Mesenchymal stem cell (in vitro differentiated cells and primary cell): Measurements from ENCODE around the gene KRTCAP2. TPM values are rescaled to one million over a fixed set of nuclear protein-coding genes. Genes with fewer than 3 reads are reported as not detected.

Experiments used
- DNase-seq: peaks from one replicate; pipeline ENCODE4 v3.0.0-alpha.2; 2013
- H2AFZ ChIP-seq: one replicate; pipeline ENCODE4 v1.6.1; 2013; ENCODE audit warnings: low read depth, mild to moderate bottlenecking, control low read depth, inconsistent platforms, low read length, moderate library complexity
- H2AK5ac ChIP-seq: 2 replicates; pipeline ENCODE4 v1.6.1; 2013; ENCODE audit warnings: low read length, moderate library complexity, mild to moderate bottlenecking, inconsistent platforms; ENCODE audit not compliant: severe bottlenecking
- H2BK120ac ChIP-seq: one replicate; pipeline ENCODE4 v1.6.1; 2013; ENCODE audit warnings: low read depth, mild to moderate bottlenecking, inconsistent platforms, low read length, moderate library complexity
- H2BK12ac ChIP-seq, 2 experiments: one replicate each; pipeline ENCODE4 v1.6.1; 2013; ENCODE audit warnings: inconsistent platforms in 2 of 2, low read length in 2 of 2, mild to moderate bottlenecking in 2 of 2, moderate library complexity in 2 of 2, control low read depth in 1 of 2
- H2BK15ac ChIP-seq: one replicate; pipeline ENCODE4 v1.6.1; 2013; ENCODE audit warnings: mild to moderate bottlenecking, low read depth, inconsistent platforms; ENCODE audit not compliant: poor library complexity, severe bottlenecking
- H2BK5ac ChIP-seq: 2 replicates; pipeline ENCODE4 v1.6.1; 2013; ENCODE audit warnings: low read depth, mild to moderate bottlenecking, low read length, control low read depth, inconsistent platforms; ENCODE audit not compliant: poor library complexity, severe bottlenecking
- H3K14ac ChIP-seq, 2 experiments: one replicate each; pipeline ENCODE4 v1.6.1; 2013; ENCODE audit warnings: inconsistent platforms in 2 of 2, low read length in 2 of 2, control low read depth in 1 of 2, mild to moderate bottlenecking in 1 of 2, moderate library complexity in 1 of 2
- H3K18ac ChIP-seq, 2 experiments: one replicate each; pipeline ENCODE4 v1.6.1; 2013; ENCODE audit warnings: inconsistent platforms in 2 of 2, low read length in 2 of 2, control low read depth in 1 of 2, low read depth in 1 of 2, mild to moderate bottlenecking in 1 of 2
- H3K23ac ChIP-seq, 2 experiments: one replicate each; pipeline ENCODE4 v1.6.1; 2013; ENCODE audit warnings: inconsistent platforms in 2 of 2, low read length in 2 of 2, mild to moderate bottlenecking in 2 of 2, moderate library complexity in 2 of 2, control low read depth in 1 of 2
- H3K27ac ChIP-seq: 2 replicates; pipeline ENCODE4 v1.5.1; 2013; ENCODE audit warnings: mild to moderate bottlenecking, moderate library complexity, low read length, control low read depth, inconsistent platforms; ENCODE audit not compliant: poor library complexity, severe bottlenecking
- H3K27me3 ChIP-seq, 2 experiments: 2 replicates each; pipeline versions ENCODE4 v1.6.1 to v1.7.0; 2013; ENCODE audit warnings: low read length in 2 of 2, mild to moderate bottlenecking in 2 of 2, moderate library complexity in 2 of 2, control low read depth in 1 of 2, inconsistent platforms in 1 of 2; ENCODE audit not compliant: control insufficient read depth in 1 of 2, insufficient read depth in 1 of 2
- H3K36me3 ChIP-seq, 2 experiments: 2 replicates each; pipeline versions ENCODE4 v1.6.1 to v1.7.0; 2013; ENCODE audit warnings: low read length in 2 of 2, control low read depth in 1 of 2, inconsistent platforms in 1 of 2, low read depth in 1 of 2, mild to moderate bottlenecking in 1 of 2; ENCODE audit not compliant: insufficient read depth in 2 of 2, control insufficient read depth in 1 of 2
- H3K4ac ChIP-seq, 2 experiments: one replicate each; pipeline ENCODE4 v1.6.1; 2013; ENCODE audit warnings: inconsistent platforms in 2 of 2, low read length in 2 of 2, mild to moderate bottlenecking in 2 of 2, moderate library complexity in 2 of 2, control low read depth in 1 of 2, low read depth in 1 of 2
- H3K4me1 ChIP-seq: 2 replicates; pipeline ENCODE4 v1.6.1; 2013; ENCODE audit warnings: low read depth, low read length, control low read depth; ENCODE audit not compliant: control insufficient read depth, insufficient read depth
- H3K4me2 ChIP-seq: 2 replicates; pipeline ENCODE4 v1.6.1; 2013; ENCODE audit warnings: low read length, mild to moderate bottlenecking, inconsistent platforms; ENCODE audit not compliant: poor library complexity, severe bottlenecking
- H3K4me3 ChIP-seq, 2 experiments: 2 replicates each; pipeline versions ENCODE4 v1.5.1 to v1.7.0; 2013; ENCODE audit warnings: low read length in 2 of 2, mild to moderate bottlenecking in 2 of 2, control low read depth in 1 of 2, low read depth in 1 of 2; ENCODE audit not compliant: insufficient read depth in 1 of 2
- H3K79me1 ChIP-seq: replicated peaks from 2 replicates; pipeline ENCODE4 v1.6.1; 2013; ENCODE audit warnings: mild to moderate bottlenecking, control low read depth, low read length, inconsistent platforms; ENCODE audit not compliant: poor library complexity, severe bottlenecking
- H3K9ac ChIP-seq: 2 replicates; pipeline ENCODE4 v1.7.0; 2013; ENCODE audit warnings: mild to moderate bottlenecking, low read length, moderate library complexity
- H3K9me3 ChIP-seq: 2 replicates; pipeline ENCODE4 v1.7.0; 2013; ENCODE audit warnings: mild to moderate bottlenecking, low read length; ENCODE audit not compliant: control insufficient read depth
- H4K8ac ChIP-seq: one replicate; pipeline ENCODE4 v1.6.1; 2013; ENCODE audit warnings: inconsistent platforms, mild to moderate bottlenecking, low read length, moderate library complexity
- H4K91ac ChIP-seq: one replicate; pipeline ENCODE4 v1.6.1; 2013; ENCODE audit warnings: mild to moderate bottlenecking, low read length, inconsistent platforms
- WGBS: methylation state at CpG from one replicate; pipeline ENCODE4 v1.1.7; 2013; ENCODE audit warnings: mixed read lengths; 5-methylcytosine and 5-hydroxymethylcytosine counted together
- small RNA-seq: library from polyadenylated mRNA; stranded (forward); fragments of <200 nt; extraction: miRNeasy Mini kit (QIAGEN cat#:217004); gene quantifications from one replicate; pipeline ENCODE3, GENCODE V24; 2013; ENCODE audit warnings: low read depth

KRTCAP2 gene

DNA sequence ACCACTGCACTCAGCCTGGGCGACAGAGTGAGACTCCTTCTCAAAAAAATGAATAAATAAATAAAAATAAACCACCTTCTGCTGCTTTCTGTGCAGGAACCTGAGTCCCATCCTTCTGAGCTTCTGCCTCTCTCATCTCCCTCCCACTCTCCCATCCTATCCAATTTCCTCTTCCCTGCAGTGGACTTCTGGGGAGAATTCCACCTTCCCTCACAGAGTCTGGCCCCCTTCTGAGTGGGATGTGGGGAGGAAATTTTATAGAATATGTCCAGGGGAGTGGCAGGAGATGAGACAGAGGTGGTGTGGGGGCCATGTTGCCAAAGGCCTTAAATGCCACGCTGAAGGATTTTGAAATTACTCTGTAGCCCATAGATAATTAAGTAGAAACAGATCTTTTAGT, 50.8 kb downstream of the KRTCAP2 start:
- Histone ChIP-seq H3K4me1 (peaks cover 26% of the 10 kb centered on the region), H3K23ac (no peak overlapping the region), H2BK12ac (no peak overlapping the region), H3K27me3 (peaks cover 65 to 87% of the 10 kb centered on the region in 2 experiments), H3K9me3 (no peaks in the 10 kb centered on the region), H3K18ac (no peak overlapping the region), H2BK120ac (no peak overlapping the region), H3K14ac (no peak overlapping the region), H3K4me3 (no peak overlapping the region), H2AFZ (no peak overlapping the region), H2BK15ac (no peak overlapping the region), H3K4me2 (no peak overlapping the region), H4K91ac (no peak overlapping the region), H3K79me1 (no peaks in the 10 kb centered on the region), H2AK5ac (no peak overlapping the region), H3K27ac (no peak overlapping the region), H3K4ac (no peak overlapping the region), H3K9ac (no peak overlapping the region), H3K36me3 (no peaks in the 10 kb centered on the region), H2BK5ac (no peak overlapping the region), H4K8ac (no peak overlapping the region)
- WGBS, result 87% methylated on average over 2 of the region's 2 CpGs
- no peak for DNase-seq

GRCh38 chr1:155121249-155121648, 51.9 kb downstream of the KRTCAP2 start:
- no peak overlapping the region for H4K8ac ChIP-seq
- no peak overlapping the region for H3K4me3 ChIP-seq
- H3K18ac ChIP-seq, result no peak overlapping the region
- H3K9ac ChIP-seq, result no peak overlapping the region
- H3K14ac ChIP-seq, result no peak overlapping the region
- whole genome bisulfite sequencing, result 95% methylated on average over 2 of the region's 2 CpGs
- H3K36me3 ChIP-seq, result no peaks in the 10 kb centered on the region
- no peaks in the 10 kb centered on the region for H3K79me1 ChIP-seq
- H2BK12ac ChIP-seq, result no peak overlapping the region
- no peak overlapping the region for H3K27ac ChIP-seq
- H3K4ac ChIP-seq, result no peak overlapping the region
- H2BK15ac ChIP-seq, result no peak overlapping the region
- H3K9me3 ChIP-seq, result no peaks in the 10 kb centered on the region
- no peak for DNase-seq
- H2BK5ac ChIP-seq, result no peak overlapping the region
- H3K4me1 ChIP-seq, result peaks cover 16% of the 10 kb centered on the region
- no peak overlapping the region for H2AK5ac ChIP-seq
- H4K91ac ChIP-seq, result no peak overlapping the region
- H2AFZ ChIP-seq, result no peak overlapping the region
- H3K23ac ChIP-seq, result no peak overlapping the region
- no peak overlapping the region for H3K4me2 ChIP-seq
- peaks cover 61 to 83% of the 10 kb centered on the region in 2 experiments for H3K27me3 ChIP-seq
- no peak overlapping the region for H2BK120ac ChIP-seq

DNA sequence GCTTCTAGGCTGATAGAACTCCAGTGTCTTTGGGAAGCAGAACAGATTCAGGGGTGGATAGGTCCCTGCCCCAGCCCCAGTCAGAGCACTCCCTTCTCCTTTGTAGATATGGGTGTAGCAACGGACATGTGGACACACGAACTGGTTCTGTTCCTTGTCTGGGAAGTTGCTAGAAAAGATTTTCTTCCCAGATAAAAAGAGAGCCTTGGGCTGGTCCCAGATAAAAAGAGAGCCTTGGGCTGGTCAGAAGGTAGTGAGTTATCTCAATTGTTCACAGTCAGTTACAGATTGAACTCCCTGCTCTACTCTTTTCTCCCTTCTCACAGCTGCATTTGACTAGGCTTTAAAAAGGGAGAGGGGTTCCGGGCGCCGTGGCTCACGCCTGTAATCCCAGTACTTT, 52.9 kb downstream of the KRTCAP2 start:
- H2BK5ac ChIP-seq, result no peak overlapping the region
- no peaks in the 10 kb centered on the region for H3K36me3 ChIP-seq
- H2AFZ ChIP-seq, result no peak overlapping the region
- no peak overlapping the region for H2BK12ac ChIP-seq
- H3K4me1 ChIP-seq, result peaks cover 7% of the 10 kb centered on the region
- peaks cover 52 to 80% of the 10 kb centered on the region in 2 experiments for H3K27me3 ChIP-seq
- no peak overlapping the region for H3K27ac ChIP-seq
- no peak overlapping the region for H4K91ac ChIP-seq
- H3K79me1 ChIP-seq, result no peaks in the 10 kb centered on the region
- H3K23ac ChIP-seq, result no peak overlapping the region
- WGBS, result 87% methylated on average over 4 of the region's 6 CpGs
- no peak overlapping the region for H2BK15ac ChIP-seq
- no peak overlapping the region for H3K14ac ChIP-seq
- H2BK120ac ChIP-seq, result no peak overlapping the region
- H3K4me2 ChIP-seq, result no peak overlapping the region
- no peak overlapping the region for H3K4me3 ChIP-seq
- H3K18ac ChIP-seq, result no peak overlapping the region
- no peak overlapping the region for H2AK5ac ChIP-seq
- H3K4ac ChIP-seq, result no peak overlapping the region
- DNase-seq, result no peak
- H4K8ac ChIP-seq, result no peak overlapping the region
- no peaks in the 10 kb centered on the region for H3K9me3 ChIP-seq
- H3K9ac ChIP-seq, result no peak overlapping the region

Small RNA genes lying within 50 kb of the gene (small RNA-seq; reads per million reads assigned to genes)
- not detected for gene HMGN2P18
- gene RF00019, result not detected
